Osteoblast (primary cell): ENCODE data around the gene MAPK1IP1L. TPM values are rescaled to one million over a fixed set of nuclear protein-coding genes. Genes with fewer than 3 reads are reported as not detected.

Experiments used
- DNase-seq: peaks from one replicate; pipeline ENCODE4 v3.0.0; 2011; ENCODE audit warnings: low spot score, mixed read lengths; ENCODE audit not compliant: insufficient read length; ENCODE audit errors: missing footprints
- H2AFZ ChIP-seq: 2 replicates; pipeline ENCODE4 v1.6.0; 2011; ENCODE audit warnings: mild to moderate bottlenecking, low read length
- H3K27ac ChIP-seq: 2 replicates; pipeline ENCODE4 v1.5.1; 2011; ENCODE audit warnings: mild to moderate bottlenecking, low read depth, low read length, moderate library complexity
- H3K27me3 ChIP-seq: 2 replicates; pipeline ENCODE4 v1.6.0; 2012; ENCODE audit warnings: mild to moderate bottlenecking, control low read depth, inconsistent platforms, low read length, moderate library complexity; ENCODE audit not compliant: insufficient read depth
- H3K36me3 ChIP-seq: 2 replicates; pipeline ENCODE4 v1.5.1; 2011; ENCODE audit warnings: mild to moderate bottlenecking, low read length, control low read depth, moderate library complexity; ENCODE audit not compliant: insufficient read depth
- H3K4me1 ChIP-seq: 2 replicates; pipeline ENCODE4 v1.5.1; 2011; ENCODE audit warnings: mild to moderate bottlenecking, low read length, control low read depth, moderate library complexity; ENCODE audit not compliant: insufficient read depth
- H3K4me2 ChIP-seq: 2 replicates; pipeline ENCODE4 v1.6.0; 2011; ENCODE audit warnings: mild to moderate bottlenecking, low read length; ENCODE audit not compliant: insufficient read depth
- H3K4me3 ChIP-seq: fragments of 200-600 bp; sonication (generic); 3 replicates; pipeline ENCODE4 v1.5.1; 2012; ENCODE audit warnings: mild to moderate bottlenecking, low read length, inconsistent platforms; ENCODE audit not compliant: insufficient read depth
- H3K79me2 ChIP-seq: 2 replicates; pipeline ENCODE4 v1.6.0; 2012; ENCODE audit warnings: mild to moderate bottlenecking, low read length, control low read depth, inconsistent platforms; ENCODE audit not compliant: insufficient read depth
- H3K9me3 ChIP-seq: 2 replicates; pipeline ENCODE4 v1.5.1; 2011; ENCODE audit warnings: low read depth, low read length, control low read depth
- H4K20me1 ChIP-seq: 2 replicates; pipeline ENCODE4 v1.6.0; 2012; ENCODE audit warnings: mild to moderate bottlenecking, low read length, control low read depth; ENCODE audit not compliant: insufficient read depth
- total RNA-seq: library from RNA; depleted of rRNA; stranded (reverse); fragments of >200 nt; gene quantifications from 2 replicates; pipeline ENCODE4 v1.2.3, GENCODE V29; 2012
- TF ChIP-seq, protein P1 (sequence below): IDR thresholded peaks from 2 replicates; pipeline ENCODE4 v1.5.1; 2011; ENCODE audit warnings: mild to moderate bottlenecking, low read depth, low read length, moderate library complexity; ENCODE audit errors: extremely low read depth

MAPK1IP1L gene
- total RNA-seq, 1 donor, result 42.0 TPM

- Histone ChIP-seq H3K27me3 (no peaks in the 10 kb centered on the region), H4K20me1 (no peaks in the 10 kb centered on the region), H3K4me1 (no peaks in the 10 kb centered on the region), H3K9me3 (no peaks in the 10 kb centered on the region), H3K27ac (no peak overlapping the region), H3K36me3 (peaks cover 17% of the 10 kb centered on the region), H3K4me2 (no peak overlapping the region), H3K79me2 (peaks cover 32% of the 10 kb centered on the region), H3K4me3 (no peak overlapping the region), H2AFZ (no peak overlapping the region)
- no peak for DNase-seq
- TF ChIP-seq, protein P1, sequence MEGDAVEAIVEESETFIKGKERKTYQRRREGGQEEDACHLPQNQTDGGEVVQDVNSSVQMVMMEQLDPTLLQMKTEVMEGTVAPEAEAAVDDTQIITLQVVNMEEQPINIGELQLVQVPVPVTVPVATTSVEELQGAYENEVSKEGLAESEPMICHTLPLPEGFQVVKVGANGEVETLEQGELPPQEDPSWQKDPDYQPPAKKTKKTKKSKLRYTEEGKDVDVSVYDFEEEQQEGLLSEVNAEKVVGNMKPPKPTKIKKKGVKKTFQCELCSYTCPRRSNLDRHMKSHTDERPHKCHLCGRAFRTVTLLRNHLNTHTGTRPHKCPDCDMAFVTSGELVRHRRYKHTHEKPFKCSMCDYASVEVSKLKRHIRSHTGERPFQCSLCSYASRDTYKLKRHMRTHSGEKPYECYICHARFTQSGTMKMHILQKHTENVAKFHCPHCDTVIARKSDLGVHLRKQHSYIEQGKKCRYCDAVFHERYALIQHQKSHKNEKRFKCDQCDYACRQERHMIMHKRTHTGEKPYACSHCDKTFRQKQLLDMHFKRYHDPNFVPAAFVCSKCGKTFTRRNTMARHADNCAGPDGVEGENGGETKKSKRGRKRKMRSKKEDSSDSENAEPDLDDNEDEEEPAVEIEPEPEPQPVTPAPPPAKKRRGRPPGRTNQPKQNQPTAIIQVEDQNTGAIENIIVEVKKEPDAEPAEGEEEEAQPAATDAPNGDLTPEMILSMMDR, result no peak
Measured at GRCh38 chr14:55043528-55043927, 7.9 kb upstream of the MAPK1IP1L start.

DNA sequence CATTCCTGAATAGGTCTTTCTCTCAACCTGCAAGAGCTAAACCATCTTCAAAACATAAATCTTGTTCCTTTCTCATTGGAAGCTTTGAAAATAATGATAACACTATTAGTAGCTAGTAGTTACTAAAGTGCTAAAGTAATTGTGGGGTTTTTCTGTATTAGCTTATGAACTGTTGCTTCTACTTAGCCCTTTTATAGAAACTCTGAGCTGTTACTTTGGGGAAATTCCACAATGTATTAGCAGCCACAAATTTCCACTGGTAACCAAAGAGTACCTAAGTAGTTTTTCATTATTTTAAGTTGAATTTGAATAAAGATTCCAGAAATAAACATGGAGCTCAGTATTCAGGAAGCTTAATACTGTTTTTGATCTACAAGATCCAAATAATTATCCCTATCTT lies 6.4 kb upstream of the MAPK1IP1L start:
- H3K4me3 ChIP-seq, result no peak overlapping the region
- no peak overlapping the region for H3K4me2 ChIP-seq
- H2AFZ ChIP-seq, result no peak overlapping the region
- H3K4me1 ChIP-seq, result no peaks in the 10 kb centered on the region
- H3K9me3 ChIP-seq, result no peaks in the 10 kb centered on the region
- no peak for DNase-seq
- H3K79me2 ChIP-seq, result peaks cover 17% of the 10 kb centered on the region
- no peaks in the 10 kb centered on the region for H4K20me1 ChIP-seq
- TF ChIP-seq, protein P1, result no peak
- H3K27ac ChIP-seq, result no peak overlapping the region
- no peaks in the 10 kb centered on the region for H3K27me3 ChIP-seq
- H3K36me3 ChIP-seq, result peaks cover 13% of the 10 kb centered on the region

DNA sequence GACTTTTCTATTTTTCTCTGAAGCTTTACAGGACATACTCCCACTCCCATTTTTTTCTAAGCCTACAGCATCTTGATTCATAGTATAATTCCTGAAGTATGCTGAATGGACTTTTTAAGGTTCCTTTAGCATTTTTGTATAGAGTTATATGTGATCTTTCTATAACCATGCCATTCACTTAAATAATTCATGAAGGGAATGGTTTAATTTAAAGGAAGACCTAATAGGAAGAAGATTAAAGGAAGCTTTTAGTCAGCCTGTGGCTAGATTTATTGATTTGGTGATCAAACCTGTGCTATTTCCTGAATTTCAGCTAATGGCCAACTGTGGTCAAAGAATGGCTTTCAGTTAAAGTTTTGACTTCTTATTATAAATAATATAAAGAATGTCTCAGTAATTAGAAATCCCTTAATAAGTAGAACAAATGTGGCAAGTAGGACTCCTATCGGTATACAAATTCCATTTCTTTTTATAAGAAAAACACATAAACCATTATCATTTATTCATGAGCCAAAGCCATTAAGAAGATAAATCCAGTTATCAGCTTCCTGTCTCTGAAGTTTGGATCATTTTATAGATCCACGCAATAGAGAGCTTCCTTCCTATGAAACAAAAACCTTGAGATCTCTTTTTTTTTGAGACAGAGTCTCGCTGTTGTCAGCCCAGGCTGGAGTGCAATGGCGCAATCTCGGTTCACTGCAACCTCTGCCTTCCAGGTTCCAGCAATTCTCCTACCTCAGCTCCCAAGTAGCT lies 4.0 kb upstream of the MAPK1IP1L start:
- Histone ChIP-seq H4K20me1 (no peaks in the 10 kb centered on the region), H3K4me2 (no peak overlapping the region), H3K79me2 (peaks cover 10% of the 10 kb centered on the region), H3K4me1 (peaks cover 9% of the 10 kb centered on the region), H3K4me3 (no peak overlapping the region), H3K27ac (no peak overlapping the region), H2AFZ (no peak overlapping the region), H3K9me3 (no peaks in the 10 kb centered on the region), H3K27me3 (no peaks in the 10 kb centered on the region), H3K36me3 (peaks cover 12% of the 10 kb centered on the region)
- TF ChIP-seq, protein P1, result no peak
- DNase-seq, result no peak

DNA sequence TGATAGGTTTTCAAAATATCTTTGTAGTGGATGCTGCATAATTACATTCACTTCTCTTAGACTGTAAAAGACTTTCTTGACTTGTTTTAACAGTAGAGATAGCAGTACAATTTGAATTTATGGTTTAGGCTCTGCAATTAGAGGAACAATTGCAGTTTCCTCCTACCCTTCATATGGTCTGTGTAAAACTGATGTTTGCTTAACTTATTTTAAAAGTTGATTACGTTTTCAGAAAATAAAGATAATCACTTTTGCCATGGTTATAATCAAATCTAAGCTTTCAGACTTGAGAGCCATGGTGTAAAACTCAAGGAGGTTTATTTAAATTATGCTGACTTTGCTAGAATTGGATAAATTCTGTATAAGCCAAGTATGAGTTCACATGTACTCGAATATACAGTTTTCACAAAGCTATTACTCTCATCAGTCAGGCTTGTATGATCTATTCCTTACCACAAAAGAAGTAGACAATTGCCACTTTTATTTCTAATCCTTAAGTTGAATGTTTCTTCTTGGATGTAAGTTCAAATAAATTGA lies 2.5 kb upstream of the MAPK1IP1L start:
- DNase-seq, result no peak
- Histone ChIP-seq H3K4me2 (no peak overlapping the region), H3K79me2 (peaks cover 25% of the 10 kb centered on the region), H3K4me1 (peaks cover 22% of the 10 kb centered on the region), H3K36me3 (peaks cover 9% of the 10 kb centered on the region), H2AFZ (no peak overlapping the region), H3K4me3 (no peak overlapping the region), H4K20me1 (peaks cover 11% of the 10 kb centered on the region), H3K27ac (no peak overlapping the region), H3K9me3 (no peaks in the 10 kb centered on the region), H3K27me3 (no peaks in the 10 kb centered on the region)
- TF ChIP-seq, protein P1, result no peak
